ENCODE results near the gene NUCB2. TPM values are rescaled to one million over a fixed set of nuclear protein-coding genes. Genes with fewer than 3 reads are reported as not detected.

Gene NUCB2
- polyA plus RNA-seq, 1 donor (not counting 4 experiments of a cell fraction or from before 2014, with no cell fraction given): 44.2 TPM

GRCh38 chr11:17293311-17293710, 16.8 kb downstream of the NUCB2 start:
- Histone ChIP-seq H3K27ac (ENCODE audit: control insufficient read depth, insufficient read depth, low read length) (no peak overlapping the region), H2AFZ (ENCODE audit: control insufficient read depth, low read length) (no peak overlapping the region), H3K36me3 (ENCODE audit: control insufficient read depth in 2 of 2, extremely low read depth in 1 of 2, insufficient read depth in 2 of 2, low read length in 2 of 2) (peaks cover 1 to 2% of the 10 kb centered on the region in 2 experiments), H3K27me3 (ENCODE audit: control insufficient read depth, extremely low read depth, insufficient read depth, low read length) (no peaks in the 10 kb centered on the region), H3K4me1 (ENCODE audit: control insufficient read depth, extremely low read depth, insufficient read depth, low read length) (no peaks in the 10 kb centered on the region), H4K20me1 (ENCODE audit: control insufficient read depth, extremely low read depth, insufficient read depth, low read length) (no peaks in the 10 kb centered on the region), H3K9me1 (ENCODE audit: control insufficient read depth, extremely low read depth, insufficient read depth, low read length) (no peaks in the 10 kb centered on the region), H3K9me3 (ENCODE audit: control insufficient read depth, low read depth, low read length) (no peaks in the 10 kb centered on the region), H3K4me2 (ENCODE audit: control insufficient read depth, extremely low read depth, insufficient read depth, low read depth, low read length) (no peak overlapping the region), H3K4me3 (ENCODE audit: control insufficient read depth in 2 of 3, extremely low read depth in 1 of 3, insufficient read depth in 2 of 3, low read depth in 1 of 3, low read length in 3 of 3) (no peak overlapping the region), H3K9ac (ENCODE audit: control insufficient read depth, extremely low read depth, insufficient read depth, low read length) (no peak overlapping the region), H3K79me2 (ENCODE audit: control insufficient read depth, insufficient read depth, low read length) (no peaks in the 10 kb centered on the region)
- no peak for TF ChIP-seq CTCF (optimal IDR thresholded peaks at IDR 0.05 in 1 of 3, IDR thresholded peaks at IDR 0.05 in 1 of 3, conservative IDR thresholded peaks at IDR 0.05 in 1 of 3; ENCODE audit: extremely low read depth in 1 of 3, insufficient read depth in 2 of 3, low read length in 3 of 3)
- no peak for TF ChIP-seq EZH2 (IDR thresholded peaks at IDR 0.05; ENCODE audit: low read length)
- dilution Hi-C loops (cut with MboI; ENCODE audit: extremely low pct_ligation_motif_present, low sequenced_read_pairs): no loop called here
- no peak for FAIRE-seq
- DNase-seq (ENCODE audit: low read depth, low spot score): no peak

DNA sequence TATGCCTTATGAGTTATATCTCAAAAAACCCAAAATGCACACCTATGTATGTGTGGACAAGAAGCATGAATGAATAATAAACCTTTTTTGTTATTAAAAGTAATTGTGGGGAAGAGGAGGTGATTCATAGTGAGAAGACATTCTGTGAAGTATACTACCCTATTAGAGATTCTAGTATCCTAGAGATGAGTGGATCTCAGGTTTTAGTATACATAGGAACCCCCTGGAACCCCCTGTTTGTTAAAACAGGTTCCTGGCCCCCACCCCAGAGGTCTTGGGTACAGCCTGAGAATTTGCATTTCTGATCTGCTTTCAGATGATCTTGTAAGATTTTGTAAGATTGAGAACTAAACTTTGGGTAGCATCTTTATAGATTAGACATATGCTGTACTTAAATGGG, 17.5 kb downstream of the NUCB2 start:
- FAIRE-seq (no peak), DNase-seq (ENCODE audit: low read depth, low spot score) (no peak)
- dilution Hi-C loops (cut with MboI; ENCODE audit: extremely low pct_ligation_motif_present, low sequenced_read_pairs): no loop called here
- no peaks in the 10 kb centered on the region for H4K20me1 ChIP-seq (ENCODE audit: control insufficient read depth, extremely low read depth, insufficient read depth, low read length)
- H2AFZ ChIP-seq (ENCODE audit: control insufficient read depth, low read length): no peak overlapping the region
- no peak overlapping the region for H3K4me3 ChIP-seq (ENCODE audit: control insufficient read depth in 2 of 3, extremely low read depth in 1 of 3, insufficient read depth in 2 of 3, low read depth in 1 of 3, low read length in 3 of 3)
- H3K27me3 ChIP-seq (ENCODE audit: control insufficient read depth, extremely low read depth, insufficient read depth, low read length): no peaks in the 10 kb centered on the region
- H3K36me3 ChIP-seq (ENCODE audit: control insufficient read depth in 2 of 2, extremely low read depth in 1 of 2, insufficient read depth in 2 of 2, low read length in 2 of 2): peaks cover 1 to 2% of the 10 kb centered on the region in 2 experiments
- no peaks in the 10 kb centered on the region for H3K79me2 ChIP-seq (ENCODE audit: control insufficient read depth, insufficient read depth, low read length)
- no peaks in the 10 kb centered on the region for H3K9me1 ChIP-seq (ENCODE audit: control insufficient read depth, extremely low read depth, insufficient read depth, low read length)
- no peaks in the 10 kb centered on the region for H3K4me1 ChIP-seq (ENCODE audit: control insufficient read depth, extremely low read depth, insufficient read depth, low read length)
- no peak overlapping the region for H3K4me2 ChIP-seq (ENCODE audit: control insufficient read depth, extremely low read depth, insufficient read depth, low read depth, low read length)
- no peak overlapping the region for H3K27ac ChIP-seq (ENCODE audit: control insufficient read depth, insufficient read depth, low read length)
- H3K9me3 ChIP-seq (ENCODE audit: control insufficient read depth, low read depth, low read length): no peaks in the 10 kb centered on the region
- no peak overlapping the region for H3K9ac ChIP-seq (ENCODE audit: control insufficient read depth, extremely low read depth, insufficient read depth, low read length)
- TF ChIP-seq EZH2 (IDR thresholded peaks at IDR 0.05; ENCODE audit: low read length) (no peak), CTCF (optimal IDR thresholded peaks at IDR 0.05 in 1 of 3, IDR thresholded peaks at IDR 0.05 in 1 of 3, conservative IDR thresholded peaks at IDR 0.05 in 1 of 3; ENCODE audit: extremely low read depth in 1 of 3, insufficient read depth in 2 of 3, low read length in 3 of 3) (no peak)
